ENCODE data around the gene ITGB1.

DNA sequence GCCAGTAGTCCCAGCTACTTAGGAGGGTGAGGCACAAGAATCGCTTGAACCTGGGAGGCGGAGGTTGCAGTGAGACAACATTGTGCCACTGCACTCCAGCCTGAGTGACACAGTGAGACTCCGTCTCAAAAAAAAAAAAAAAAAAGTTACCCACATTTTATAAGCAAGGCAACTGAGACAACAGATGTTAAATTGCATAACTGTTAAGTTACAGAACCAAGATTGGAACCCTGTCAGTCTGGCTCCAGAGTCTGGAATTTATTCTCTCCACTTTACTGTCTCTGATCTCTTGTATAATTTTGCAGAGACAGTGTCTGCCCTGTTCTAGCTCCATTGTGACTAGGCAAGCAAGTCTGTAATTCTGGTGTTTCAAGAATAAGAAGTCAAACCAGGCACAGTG is 6.2 kb upstream of the ITGB1 start:
- TF ChIP-seq, protein P1, sequence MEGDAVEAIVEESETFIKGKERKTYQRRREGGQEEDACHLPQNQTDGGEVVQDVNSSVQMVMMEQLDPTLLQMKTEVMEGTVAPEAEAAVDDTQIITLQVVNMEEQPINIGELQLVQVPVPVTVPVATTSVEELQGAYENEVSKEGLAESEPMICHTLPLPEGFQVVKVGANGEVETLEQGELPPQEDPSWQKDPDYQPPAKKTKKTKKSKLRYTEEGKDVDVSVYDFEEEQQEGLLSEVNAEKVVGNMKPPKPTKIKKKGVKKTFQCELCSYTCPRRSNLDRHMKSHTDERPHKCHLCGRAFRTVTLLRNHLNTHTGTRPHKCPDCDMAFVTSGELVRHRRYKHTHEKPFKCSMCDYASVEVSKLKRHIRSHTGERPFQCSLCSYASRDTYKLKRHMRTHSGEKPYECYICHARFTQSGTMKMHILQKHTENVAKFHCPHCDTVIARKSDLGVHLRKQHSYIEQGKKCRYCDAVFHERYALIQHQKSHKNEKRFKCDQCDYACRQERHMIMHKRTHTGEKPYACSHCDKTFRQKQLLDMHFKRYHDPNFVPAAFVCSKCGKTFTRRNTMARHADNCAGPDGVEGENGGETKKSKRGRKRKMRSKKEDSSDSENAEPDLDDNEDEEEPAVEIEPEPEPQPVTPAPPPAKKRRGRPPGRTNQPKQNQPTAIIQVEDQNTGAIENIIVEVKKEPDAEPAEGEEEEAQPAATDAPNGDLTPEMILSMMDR (IDR thresholded peaks at IDR 0.05): no peak
- TF ChIP-seq POLR2AphosphoS5 (IDR thresholded peaks at IDR 0.05): no peak

All from suprapubic skin (tissue), 3 donors.